HS-5 (cell line): Measurements from ENCODE around the gene PPY.
"Not testable (repeated sequence)": the region's sequence is repeated elsewhere in the genome, so short reads cannot be mapped to it uniquely, and the experiment has no call there.

Source experiments
- DNase-seq: peaks from one replicate; pipeline ENCODE4 v3.0.0-alpha.2; 2012; ENCODE audit warnings: low read depth

Gene PPY

GRCh38 chr17:43942051-43942685, at the start of gene PPY:
Gene PPY, minus strand, starts transcription at chr17:43942476. Its CDS starts 822 bp downstream, at chr17:43941654.
- DNase-seq, result no peak

DNA sequence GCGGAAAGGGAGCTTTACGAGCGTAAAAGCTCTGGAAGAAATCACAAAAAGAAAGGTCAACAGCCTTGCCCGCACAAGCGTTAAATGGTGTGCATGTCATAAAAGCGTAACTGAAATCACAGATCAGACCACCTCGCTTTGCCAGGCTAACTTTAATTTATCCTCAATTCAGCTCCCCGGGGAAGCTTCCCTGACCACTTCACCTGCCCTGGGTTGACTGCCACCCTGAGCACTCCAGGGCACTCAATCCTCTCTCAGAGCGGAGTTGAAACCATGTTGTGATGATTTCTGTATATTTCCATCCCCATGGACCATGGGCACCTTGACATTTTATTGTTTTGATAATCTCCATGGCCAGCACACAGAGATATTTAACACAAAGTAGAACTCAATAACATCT, 46.0 kb upstream of the PPY start:
- no peak for DNase-seq

DNA sequence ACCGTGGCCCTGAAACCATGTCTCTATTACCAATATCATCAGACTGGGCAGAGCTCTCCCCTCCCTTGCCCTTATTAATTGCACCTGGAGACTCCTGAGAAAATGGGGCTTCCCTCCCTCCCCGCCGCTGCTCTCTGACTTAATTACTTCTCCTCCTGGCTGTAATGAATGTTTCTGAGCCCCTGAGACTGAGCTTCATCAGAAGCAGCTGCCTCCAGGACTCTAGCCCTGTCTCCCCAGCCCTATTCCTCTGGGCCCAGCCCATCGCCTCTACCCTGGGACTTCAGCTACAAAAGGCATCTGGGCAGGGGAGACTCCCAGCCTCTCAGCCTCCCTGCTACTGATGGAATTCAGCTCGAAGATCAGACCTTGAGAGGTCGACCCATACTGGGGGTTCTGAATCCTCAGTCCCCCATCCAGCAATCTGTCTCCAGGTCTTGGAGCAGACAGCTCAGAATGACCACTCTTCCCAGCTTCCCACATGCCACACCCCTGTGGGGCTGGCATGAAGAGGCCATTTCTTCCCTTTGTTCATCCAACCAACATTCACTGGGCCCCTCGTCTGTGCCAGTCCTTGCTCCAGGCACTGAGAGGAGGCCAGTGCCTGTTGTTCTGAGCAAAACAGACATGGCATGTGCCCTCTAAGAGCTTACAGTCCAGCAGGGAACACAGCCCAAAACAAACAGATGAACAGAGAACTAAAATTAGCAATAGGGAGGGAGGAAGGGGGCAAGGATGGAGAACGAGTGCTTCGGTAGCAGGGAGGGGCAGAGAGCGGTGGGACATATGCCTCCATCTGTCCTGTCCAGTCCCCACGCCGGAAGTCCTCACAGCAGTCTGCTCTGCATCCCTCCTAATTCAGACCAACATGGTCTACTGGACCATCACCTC, 45.1 kb upstream of the PPY start:
- DNase-seq, result no peak

- no peak for DNase-seq
Observed at GRCh38 chr17:43986225-43986981, 44.1 kb upstream of the PPY start.

DNA sequence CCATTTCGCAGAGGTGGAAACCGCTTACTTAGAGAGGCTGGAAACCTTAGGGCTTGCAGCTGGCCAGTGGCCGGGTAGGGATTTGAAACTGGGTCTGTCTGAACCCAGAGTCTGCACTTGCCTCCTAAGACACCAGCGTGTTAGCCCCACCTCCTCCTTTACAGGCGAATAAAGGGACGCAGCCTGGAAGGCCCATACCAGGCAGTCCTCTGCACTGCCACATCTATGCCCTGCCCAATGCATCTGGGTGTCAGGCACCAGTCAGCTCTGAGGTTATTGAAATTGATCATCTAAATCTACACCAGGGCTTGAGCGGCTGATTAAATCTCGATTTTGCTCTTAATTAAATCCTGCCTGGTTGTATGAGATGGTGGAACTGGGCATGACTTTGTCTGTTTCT, 42.2 kb upstream of the PPY start:
- DNase-seq, result no peak

DNA sequence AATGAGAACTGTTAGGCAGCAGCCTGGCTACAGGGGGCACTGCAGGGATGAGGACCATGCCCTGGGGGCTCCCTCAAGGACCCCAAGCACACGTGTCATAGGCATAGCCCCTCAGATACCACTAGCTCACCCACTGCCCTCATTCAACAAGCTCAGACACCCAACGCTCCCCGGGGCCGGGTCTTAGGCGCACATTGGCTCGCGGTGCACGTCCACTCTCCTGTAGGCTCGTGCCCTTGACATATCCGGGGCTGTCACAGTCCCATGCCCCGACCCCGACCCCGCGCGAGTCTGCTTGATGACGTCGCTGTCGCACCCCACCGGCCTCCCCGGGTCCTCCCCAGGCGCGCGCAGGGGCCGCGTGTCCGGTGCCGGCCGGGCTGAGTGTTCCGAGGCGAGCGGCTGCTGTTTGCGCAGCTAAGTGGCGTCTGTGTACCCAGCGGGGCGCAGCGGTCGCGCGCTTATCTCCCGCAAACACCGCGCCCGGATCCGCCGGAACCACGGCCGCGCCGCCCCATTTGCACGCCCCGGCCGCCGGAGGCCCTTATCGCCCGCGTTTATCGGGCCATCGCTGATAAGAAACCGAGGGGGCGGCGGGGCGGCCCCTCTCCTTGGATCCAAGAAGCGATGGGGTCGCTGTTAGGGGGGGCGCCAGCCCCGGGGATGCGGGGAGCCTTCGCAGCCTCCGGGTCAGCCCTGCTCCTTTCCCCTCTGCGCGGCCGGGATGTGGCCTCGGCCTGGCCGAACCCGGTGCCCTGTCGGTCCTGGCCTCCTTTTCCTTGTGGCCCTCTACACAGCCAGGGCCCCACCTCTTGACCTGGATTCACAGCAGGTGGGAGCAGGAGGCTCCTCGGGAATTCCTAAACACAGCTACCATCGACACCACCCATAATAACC, 41.5 kb upstream of the PPY start:
- no peak for DNase-seq

DNA sequence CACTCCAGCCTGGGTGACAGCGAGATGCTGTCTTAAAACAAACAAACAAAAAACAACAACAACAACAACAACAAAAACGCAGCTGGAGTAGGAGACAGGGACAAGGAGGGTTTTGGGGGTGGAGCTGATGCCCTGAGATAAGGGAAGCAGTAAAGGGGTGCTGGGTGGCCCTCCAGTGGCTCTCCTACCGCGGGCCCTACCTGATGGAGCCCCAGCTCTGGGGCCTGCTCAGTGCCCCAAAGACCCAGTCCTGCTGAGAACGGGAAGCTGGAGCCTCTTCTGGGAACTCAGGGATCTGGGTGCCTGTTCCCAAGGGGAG, 40.9 kb upstream of the PPY start:
- DNase-seq, result no peak

GRCh38 chr17:43982171-43982570, 39.9 kb upstream of the PPY start:
- DNase-seq, result no peak

- no peak for DNase-seq
Observed at GRCh38 chr17:43979671-43980070, 37.4 kb upstream of the PPY start.

GRCh38 chr17:43979011-43979410, 36.7 kb upstream of the PPY start:
- DNase-seq, result no peak

DNA sequence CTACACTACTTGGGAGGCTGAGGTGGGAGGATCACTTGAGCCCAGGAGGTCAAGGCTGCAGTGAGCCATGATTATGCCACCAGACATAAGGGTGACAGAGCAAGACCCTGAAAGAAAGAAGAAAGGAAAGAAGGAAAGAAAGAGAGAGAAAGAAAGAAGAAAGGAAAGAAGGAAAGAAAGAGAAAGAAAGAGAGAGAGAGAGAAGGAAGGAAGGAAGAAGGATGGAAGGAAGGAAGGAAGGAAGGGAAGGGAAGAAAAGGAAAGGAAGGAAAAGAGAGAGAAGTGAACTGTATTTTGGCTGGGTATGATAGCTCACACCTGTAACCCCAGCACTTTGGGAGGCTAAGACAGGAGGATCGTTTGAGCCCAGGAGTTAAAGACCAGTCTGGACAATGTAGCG, 35.8 kb upstream of the PPY start:
- DNase-seq, result no peak

- DNase-seq, result no peak
Observed at GRCh38 chr17:43976963-43977837, 34.9 kb upstream of the PPY start.

DNA sequence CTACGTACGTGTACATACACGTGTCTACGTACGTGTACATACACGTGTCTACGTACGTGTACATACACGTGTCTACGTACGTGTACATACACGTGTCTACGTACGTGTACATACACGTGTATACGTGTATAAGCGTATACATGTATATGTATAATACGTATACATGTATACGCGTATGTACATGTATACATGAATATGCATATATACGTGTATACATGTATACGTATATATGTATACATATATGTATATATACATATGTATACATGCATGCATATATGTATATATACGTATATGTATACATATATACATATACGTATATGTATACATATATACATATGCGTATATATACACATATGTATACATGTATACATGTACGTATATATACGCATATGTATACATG, 33.6 kb upstream of the PPY start:
- no peak for DNase-seq

DNA sequence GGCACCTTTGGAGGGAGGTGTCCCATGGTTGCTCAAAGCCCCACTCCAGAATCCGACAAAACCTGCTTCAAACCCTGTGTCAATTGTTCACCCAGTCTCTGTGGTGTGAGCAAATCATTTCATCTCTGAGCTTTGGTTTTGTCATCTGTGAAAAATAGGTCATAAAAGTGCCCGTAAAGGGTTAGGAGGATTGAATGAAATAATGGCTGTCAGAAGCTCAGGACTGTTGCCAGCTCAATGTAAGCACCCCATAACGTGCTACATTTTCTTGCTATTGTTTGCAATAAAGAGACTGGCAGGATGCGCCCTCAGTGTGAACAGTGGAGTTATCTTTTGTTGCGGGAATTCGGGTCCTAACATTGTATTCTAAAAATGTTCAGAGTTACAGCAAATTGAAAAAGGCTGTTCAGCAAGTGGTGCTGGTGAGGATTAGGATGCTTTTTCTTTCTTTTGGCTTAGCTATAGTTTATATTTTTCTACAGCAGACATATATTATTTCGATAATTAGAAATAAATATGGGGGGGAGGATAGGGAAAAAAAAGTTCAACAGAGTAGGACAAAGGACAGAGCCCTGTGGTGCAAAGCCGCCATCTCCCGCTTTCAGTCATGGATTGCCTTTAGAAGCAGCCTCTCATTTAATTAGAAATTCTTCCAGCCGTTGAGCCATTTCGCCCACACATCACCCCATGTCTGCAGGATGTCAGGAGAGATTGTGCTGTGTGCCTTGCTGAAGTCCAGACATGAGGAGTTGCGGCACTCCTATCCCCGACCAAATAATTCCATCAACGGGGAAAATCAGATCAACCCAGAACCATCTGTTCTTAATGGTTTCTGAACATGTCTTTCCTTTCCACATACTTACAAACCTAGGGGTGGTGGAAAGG, 32.3 kb upstream of the PPY start:
- DNase-seq, result no peak

- not testable (repeated sequence) for DNase-seq
Observed at GRCh38 chr17:43972444-43973212, 30.4 kb upstream of the PPY start.

DNA sequence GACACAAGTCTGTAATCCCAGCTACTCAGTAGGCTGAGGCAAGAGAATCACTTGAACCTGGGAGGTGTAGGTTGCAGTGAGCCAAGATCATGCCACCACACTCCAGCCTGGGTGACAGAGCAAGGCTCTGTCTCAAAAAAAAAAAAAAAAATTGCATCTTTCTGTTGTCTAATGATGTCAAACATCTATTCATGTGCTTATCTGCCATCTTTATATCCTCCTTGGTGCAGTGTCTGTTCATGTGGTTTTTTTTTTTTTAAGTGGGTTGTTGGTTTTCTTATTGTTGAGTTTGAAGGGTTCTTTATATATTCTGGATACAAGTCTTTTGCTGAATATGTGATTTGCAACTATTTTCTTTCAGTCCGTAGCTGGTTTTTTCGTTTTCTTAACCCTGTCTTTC, 29.2 kb upstream of the PPY start:
- DNase-seq, result not testable (repeated sequence)

DNA sequence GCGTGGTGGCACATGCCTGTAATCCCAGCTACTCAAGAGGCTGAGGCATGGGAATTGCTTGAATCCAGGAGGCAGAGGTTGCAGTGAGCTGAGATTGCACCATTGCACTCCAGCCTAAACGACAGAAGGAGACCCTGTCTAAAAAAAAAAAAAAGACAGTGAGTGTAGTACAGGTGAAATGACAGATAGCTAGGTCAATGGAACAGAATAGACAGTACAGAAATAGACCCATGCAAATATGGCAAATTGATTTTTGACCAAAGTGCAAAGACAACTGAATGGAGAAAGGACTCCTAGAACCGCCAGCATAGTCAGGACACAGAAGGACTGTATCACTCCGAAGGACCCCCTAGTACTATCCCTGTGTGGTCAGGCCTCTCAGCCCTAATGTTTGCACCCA, 28.1 kb upstream of the PPY start:
- DNase-seq, result no peak

DNA sequence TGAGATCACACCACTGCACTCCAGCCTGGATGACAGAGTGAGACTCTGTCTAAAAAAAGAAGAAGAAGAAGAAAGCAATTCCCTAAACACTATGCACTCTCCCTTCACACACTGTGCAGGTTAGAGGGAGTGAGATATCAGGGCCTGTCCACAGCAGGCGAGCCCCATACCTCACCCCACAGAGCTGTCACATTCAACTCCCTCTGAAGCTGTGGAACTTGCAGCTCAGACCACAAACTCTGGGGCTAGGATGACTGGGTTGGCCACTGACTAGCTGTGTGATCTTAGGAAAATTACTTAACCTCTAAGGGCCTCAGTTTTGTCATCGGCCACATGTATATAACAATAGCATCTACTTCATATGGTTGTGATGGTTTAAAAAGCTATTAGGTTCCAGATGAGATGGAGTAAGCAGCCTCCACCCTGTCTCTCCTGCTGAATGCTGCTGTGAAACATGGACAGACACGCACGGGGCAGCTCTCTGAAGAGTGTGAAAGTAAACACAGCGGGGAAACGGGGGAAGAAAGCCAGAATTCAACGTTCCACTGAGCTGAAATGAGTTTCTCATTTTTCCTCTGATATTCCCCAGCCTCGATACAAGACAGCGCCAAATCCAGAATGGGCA, 25.1 kb upstream of the PPY start:
- DNase-seq, result no peak

- no peak for DNase-seq
Observed at GRCh38 chr17:43966276-43966675, 24.0 kb upstream of the PPY start.
